Panc1 (cell line): ENCODE data around the gene GGTLC3. TPM values are rescaled to one million over a fixed set of nuclear protein-coding genes. Genes with fewer than 3 reads are reported as not detected.
A peak's percentile ranks its signal among the peaks of the same experiment; 100 is the strongest.
"Not testable (repeated sequence)": the region's sequence is repeated elsewhere in the genome, so short reads cannot be mapped to it uniquely, and the experiment has no call there.

Experiments used
- ATAC-seq: fragments of 200-7000 bp; cut with Tn5 transposase; 2 replicates; pipeline ENCODE4 v1.9.1; 2020; ENCODE audit warnings: mild to moderate bottlenecking, moderate library complexity
- Bru-seq: library from RNA; stranded (reverse); fragments of 400-500 nt; gene quantifications from one replicate; lab custom pipeline; 2021; lab: Mats Ljungman, UMichigan
- BruChase-seq, 2 experiments: library from RNA; stranded (reverse); fragments of 400-500 nt; gene quantifications; one replicate each; lab custom pipeline; 2021; lab: Mats Ljungman, UMichigan
- BruUV-seq: library from RNA; stranded (reverse); fragments of 400-500 nt; replicated peaks from 2 replicates; lab custom pipeline; 2021; lab: Mats Ljungman, UMichigan
- CTCF ChIA-PET: fragments of 300-600 bp; sonication (Branson Sonifier 250); formaldehyde crosslinking; loops from one replicate; lab custom pipeline; 2022; ENCODE audit warnings: antibody characterized with exemption; lab: Charles Lee
- POLR2A ChIA-PET: fragments of 300-600 bp; sonication (Branson Sonifier 250); formaldehyde crosslinking; loops from one replicate; lab custom pipeline; 2022; ENCODE audit warnings: antibody characterized with exemption; lab: Charles Lee
- DNase-seq: peaks from one replicate; pipeline ENCODE4 v3.0.0-alpha.2; 2010; ENCODE audit warnings: low read depth, low spot score
- H3K27ac ChIP-seq: 2 replicates; pipeline ENCODE4 v1.5.1; 2011; ENCODE audit warnings: mild to moderate bottlenecking, low read length, inconsistent platforms
- H3K27me3 ChIP-seq: fragments of 200-500 bp; sonication (Bioruptor generic); 2 replicates; pipeline ENCODE4 v1.6.0; 2014; ENCODE audit warnings: low read length, inconsistent platforms; ENCODE audit not compliant: control insufficient read depth, insufficient read depth
- H3K36me3 ChIP-seq: fragments of 200-500 bp; sonication (Bioruptor generic); 2 replicates; pipeline ENCODE4 v1.5.1; 2014; ENCODE audit warnings: inconsistent platforms, mild to moderate bottlenecking, low read length, moderate library complexity; ENCODE audit not compliant: control insufficient read depth, insufficient read depth
- H3K4me1 ChIP-seq: 2 replicates; pipeline ENCODE4 v1.5.1; 2011; ENCODE audit warnings: inconsistent platforms, mild to moderate bottlenecking, low read length, moderate library complexity; ENCODE audit not compliant: control insufficient read depth, insufficient read depth
- H3K4me3 ChIP-seq, 2 experiments: 2 replicates each; pipeline ENCODE4 v1.5.1; 2011 to 2012; ENCODE audit warnings: low read depth in 2 of 2, low read length in 2 of 2, mild to moderate bottlenecking in 2 of 2, inconsistent platforms in 1 of 2, moderate library complexity in 1 of 2
- H3K9me3 ChIP-seq: fragments of 200-500 bp; sonication (Bioruptor generic); 2 replicates; pipeline ENCODE4 v1.5.1; 2014; ENCODE audit warnings: low read depth, mild to moderate bottlenecking, inconsistent platforms, low read length, moderate library complexity; ENCODE audit not compliant: control insufficient read depth, insufficient read depth
- in situ Hi-C: cut with HindIII; loops from 2 replicates; pipeline ENCODE4 v1.10.0; 2016; ENCODE audit warnings: low sequenced_read_pairs, low pct_unique_long_range_greater_than_20kb
- intact Hi-C: fragments of 100-400 bp; cut with micrococcal nuclease; formaldehyde crosslinking; loops from one replicate; pipeline ENCODE4 v1.10.0; 2022; ENCODE audit not compliant: unreplicated experiment
- long read RNA-seq: library from polyadenylated mRNA; unstranded; transcript quantifications from one replicate; pipeline ENCODE4 v2.0.0, GENCODE V29; 2021; ENCODE audit not compliant: unreplicated experiment
- polyA plus RNA-seq: library from polyadenylated mRNA; unstranded; fragments of >200 nt; gene quantifications from one replicate; pipeline ENCODE4 v1.2.1, GENCODE V29; 2012; ENCODE audit warnings: missing spikeins; ENCODE audit not compliant: insufficient read length
- total RNA-seq: library from RNA; stranded (reverse); gene quantifications from one replicate; pipeline ENCODE4 v1.2.1, GENCODE V29; 2021; ENCODE audit not compliant: unreplicated experiment

Gene GGTLC3
- total RNA-seq = not detected
- polyA plus RNA-seq = not detected
- not detected for Bru-seq, nascent RNA
- not detected for BruChase-seq, experiment 1, labeled RNA remaining after a 2-hour chase
- not detected for BruChase-seq, experiment 2, labeled RNA remaining after a 6-hour chase
- long read RNA-seq = 0 reads

GRCh38 chr22:18518061-18518460 is at the start of gene GGTLC3:
Gene GGTLC3 (minus strand): TSS chr22:18518161. CDS start chr22:18517897, 264 bp downstream.
- intact Hi-C loops = not testable (repeated sequence)

GRCh38 chr22:18560099-18560974 is 42.4 kb upstream of the GGTLC3 start:
- H3K9me3 ChIP-seq, POLR2A ChIA-PET, CTCF ChIA-PET, in situ Hi-C loops, H3K27me3 ChIP-seq, ATAC-seq, H3K27ac ChIP-seq, BruUV-seq, DNase-seq, H3K4me3 ChIP-seq, H3K36me3 ChIP-seq, H3K4me1 ChIP-seq, intact Hi-C loops: not testable (repeated sequence)

More at GRCh38 chr22:18518061-18518460, at the start of gene GGTLC3:
- H3K36me3 ChIP-seq, in situ Hi-C loops, CTCF ChIA-PET, H3K27me3 ChIP-seq, DNase-seq, H3K4me1 ChIP-seq, BruUV-seq, ATAC-seq, H3K9me3 ChIP-seq, H3K4me3 ChIP-seq, POLR2A ChIA-PET, H3K27ac ChIP-seq: not testable (repeated sequence)

- intact Hi-C loops, CTCF ChIA-PET, DNase-seq, H3K27ac ChIP-seq, H3K4me3 ChIP-seq, H3K36me3 ChIP-seq, H3K27me3 ChIP-seq, POLR2A ChIA-PET, H3K4me1 ChIP-seq, H3K9me3 ChIP-seq, in situ Hi-C loops: not testable (repeated sequence)
- ATAC-seq = peak; percentile 36; the same call in 1 of the 2 replicates
- TSS peak; percentile 80 for BruUV-seq
Observed at GRCh38 chr22:18558939-18559338, 41.0 kb upstream of the GGTLC3 start.

DNA sequence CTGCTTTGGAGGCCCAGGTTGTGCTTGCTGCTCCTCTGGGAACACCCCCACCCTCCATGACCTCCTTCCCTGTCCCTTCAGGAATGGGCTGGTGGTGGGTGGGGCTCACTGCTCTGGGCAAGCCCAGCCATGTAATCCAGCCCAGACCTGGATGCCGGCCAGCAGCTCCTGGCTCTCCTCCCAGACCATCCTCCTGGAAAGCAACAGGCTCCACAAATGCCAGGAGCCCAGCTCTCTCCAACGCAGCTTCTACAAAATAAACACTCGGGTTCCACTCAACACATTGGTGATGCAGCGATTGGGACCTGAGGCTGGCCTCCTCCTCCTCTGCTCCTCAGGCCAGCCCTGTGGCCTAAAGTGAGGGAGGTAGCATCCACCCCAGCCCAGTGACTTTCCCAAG is 40.6 kb upstream of the GGTLC3 start:
- POLR2A ChIA-PET, H3K4me1 ChIP-seq, H3K4me3 ChIP-seq, DNase-seq, BruUV-seq, H3K27ac ChIP-seq, CTCF ChIA-PET, H3K36me3 ChIP-seq, H3K9me3 ChIP-seq, intact Hi-C loops, H3K27me3 ChIP-seq, in situ Hi-C loops: not testable (repeated sequence)
- peak; percentile 71 for ATAC-seq

DNA sequence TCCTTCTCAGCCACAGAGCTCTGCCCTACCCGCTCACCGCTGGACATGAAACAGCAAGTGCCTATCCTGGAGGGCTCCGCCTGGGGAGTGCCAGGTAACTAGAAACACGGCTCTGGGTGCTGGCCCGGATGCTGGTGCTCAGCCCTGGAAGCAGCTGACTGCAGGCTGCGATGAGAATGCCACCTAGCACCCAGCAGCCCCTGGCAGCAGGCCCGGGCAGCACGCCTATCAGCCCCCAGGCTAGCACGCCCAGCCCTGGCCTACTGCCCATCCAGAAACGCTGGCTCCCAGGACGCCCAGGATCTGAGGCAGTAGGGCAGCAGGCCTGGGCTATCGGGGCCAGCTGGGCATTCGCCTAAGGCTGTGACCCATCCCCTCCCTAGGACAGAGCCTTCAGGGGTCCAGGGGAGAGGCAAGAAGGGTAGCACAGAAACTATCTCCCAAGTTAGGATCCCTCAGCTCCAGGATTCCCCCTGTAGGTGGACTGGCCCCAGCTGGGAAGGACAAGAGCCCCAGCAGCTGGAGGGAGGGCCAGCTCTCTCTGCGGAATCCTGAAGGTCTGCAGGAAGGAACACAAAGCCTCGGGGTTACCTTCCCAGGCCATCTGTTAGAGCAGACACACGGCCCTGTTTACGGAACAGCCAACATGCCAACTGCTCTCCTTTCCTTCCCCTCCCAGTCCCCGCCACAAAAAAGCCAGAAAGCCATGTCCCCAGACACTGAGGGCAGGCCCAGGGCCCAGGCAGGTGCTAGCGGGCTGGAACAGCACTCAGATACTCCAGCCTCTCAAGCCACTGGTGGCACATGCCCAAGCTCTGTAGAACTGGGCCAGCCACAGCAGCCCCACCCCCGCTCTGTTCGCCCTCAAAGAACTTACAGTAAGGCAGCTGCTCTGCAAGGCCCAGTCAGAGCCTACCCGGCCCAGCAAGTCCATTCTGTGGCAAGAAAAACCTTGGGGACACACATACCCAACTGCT is 36.6 kb upstream of the GGTLC3 start:
- in situ Hi-C loops, H3K27ac ChIP-seq, H3K27me3 ChIP-seq, intact Hi-C loops, DNase-seq, CTCF ChIA-PET, BruUV-seq, H3K36me3 ChIP-seq, H3K4me3 ChIP-seq, POLR2A ChIA-PET, H3K9me3 ChIP-seq, H3K4me1 ChIP-seq: not testable (repeated sequence)
- peak; percentile 70 for ATAC-seq

GRCh38 chr22:18552839-18553597 is 35.1 kb upstream of the GGTLC3 start:
- H3K36me3 ChIP-seq, in situ Hi-C loops, H3K27me3 ChIP-seq, POLR2A ChIA-PET, BruUV-seq, H3K9me3 ChIP-seq, DNase-seq, H3K4me1 ChIP-seq, CTCF ChIA-PET, ATAC-seq, H3K4me3 ChIP-seq, H3K27ac ChIP-seq, intact Hi-C loops: not testable (repeated sequence)
